AG20443 (cell line): ENCODE data around the gene PCCB.
"Not testable (repeated sequence)": the region's sequence is repeated elsewhere in the genome, so short reads cannot be mapped to it uniquely, and the experiment has no call there.

Experiments used
- DNase-seq: peaks from one replicate; pipeline ENCODE4 v3.0.0; 2012; ENCODE audit warnings: low spot score, mixed read lengths

The PCCB gene

DNA sequence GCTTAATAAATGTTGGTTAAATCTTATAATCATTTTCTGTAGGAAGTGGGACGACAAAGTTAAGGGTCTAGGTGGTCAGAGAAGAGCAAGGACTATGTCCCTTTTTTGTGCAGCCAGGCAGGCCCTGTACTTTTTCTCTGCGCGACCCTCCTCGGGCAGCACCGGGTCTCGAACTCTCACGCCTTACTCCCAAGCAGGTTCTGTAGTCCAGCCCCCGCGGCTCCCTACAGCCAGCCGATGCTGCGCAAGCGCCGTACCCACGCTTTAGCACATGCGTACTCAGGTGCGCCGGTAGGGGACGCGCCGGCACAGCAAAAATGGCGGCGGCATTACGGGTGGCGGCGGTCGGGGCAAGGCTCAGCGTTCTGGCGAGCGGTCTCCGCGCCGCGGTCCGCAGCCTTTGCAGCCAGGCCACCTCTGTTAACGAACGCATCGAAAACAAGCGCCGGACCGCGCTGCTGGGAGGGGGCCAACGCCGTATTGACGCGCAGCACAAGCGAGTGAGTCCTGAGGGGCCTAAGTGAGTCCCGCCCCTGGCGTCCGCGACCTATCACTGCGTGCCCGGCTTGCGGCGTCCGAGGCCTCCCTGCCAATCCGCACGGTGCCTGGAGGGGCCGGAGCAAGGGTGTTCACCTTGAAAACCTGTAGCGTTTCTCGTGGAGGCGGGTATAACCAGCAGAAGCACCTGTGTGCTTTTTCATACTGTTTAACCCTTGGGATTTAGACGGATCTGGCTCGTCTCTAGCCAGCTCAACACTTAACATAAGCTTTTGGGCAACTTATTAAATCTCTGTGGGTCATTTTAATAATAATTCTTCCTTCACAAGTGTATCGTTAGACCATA lies at the start of gene PCCB:
TSS of gene PCCB (plus strand) at position 282 of the 844 bp plus-strand sequence. CDS start at position 318, 36 bp downstream.
- peak; percentile 99 for DNase-seq

DNA sequence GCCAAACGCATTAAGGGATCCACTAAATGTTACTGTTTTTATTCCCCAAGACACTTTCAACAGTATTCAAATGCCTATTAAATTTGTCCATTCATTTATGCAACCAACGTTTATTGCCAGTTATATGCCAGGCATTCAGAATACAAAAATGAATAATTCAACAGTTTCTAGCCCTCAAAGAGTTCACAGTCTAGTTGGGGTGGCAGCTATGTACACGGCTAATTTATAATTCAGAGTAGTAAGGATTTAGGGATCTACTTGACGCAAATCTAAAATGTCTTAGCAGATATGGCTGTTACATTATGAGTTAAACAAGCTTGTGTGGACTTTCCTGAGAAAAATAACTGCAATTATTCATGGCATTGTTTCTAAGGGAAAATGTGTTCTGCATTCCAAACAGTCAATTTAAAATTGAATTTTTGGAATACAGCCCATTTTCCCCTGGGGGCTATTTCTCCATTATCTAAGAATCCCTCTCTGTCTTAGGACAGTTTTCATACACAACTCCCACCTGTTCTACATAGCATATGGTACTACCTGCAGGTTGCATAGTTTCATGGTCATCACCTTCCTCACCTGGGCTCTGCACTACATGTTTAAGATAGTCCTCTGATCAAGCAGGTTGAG lies 42.5 kb upstream of the PCCB start:
- no peak for DNase-seq

- peak; percentile 50 for DNase-seq
Measured at GRCh38 chr3:136209921-136210320, 40.2 kb upstream of the PCCB start.

GRCh38 chr3:136211547-136211946 lies 38.6 kb upstream of the PCCB start:
- DNase-seq, result no peak

DNA sequence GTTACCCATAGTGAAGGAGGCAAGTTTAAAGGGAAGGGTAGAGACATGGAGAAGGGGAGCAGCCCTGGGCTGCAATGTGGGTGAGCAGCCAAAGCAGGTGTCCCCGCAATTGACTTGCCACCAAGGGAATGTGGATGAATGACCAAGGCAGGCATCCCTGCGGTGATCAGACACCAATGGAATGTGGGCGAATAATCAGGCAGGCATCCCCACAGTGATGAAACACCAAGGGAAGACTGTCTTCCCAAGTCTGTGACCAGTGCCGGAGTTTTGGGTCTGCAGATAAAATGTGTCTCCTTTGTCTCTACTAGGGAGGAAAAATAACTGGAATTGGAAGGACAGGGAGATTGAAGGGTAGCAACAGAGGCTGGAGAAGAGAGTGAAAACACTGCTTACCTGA lies 27.4 kb upstream of the PCCB start:
- DNase-seq, result not testable (repeated sequence)

GRCh38 chr3:136232413-136232812 lies 17.7 kb upstream of the PCCB start:
- no peak for DNase-seq

- DNase-seq, result no peak
Measured at GRCh38 chr3:136235545-136235944, 14.6 kb upstream of the PCCB start.

GRCh38 chr3:136236109-136236508 lies 14.0 kb upstream of the PCCB start:
- no peak for DNase-seq

DNA sequence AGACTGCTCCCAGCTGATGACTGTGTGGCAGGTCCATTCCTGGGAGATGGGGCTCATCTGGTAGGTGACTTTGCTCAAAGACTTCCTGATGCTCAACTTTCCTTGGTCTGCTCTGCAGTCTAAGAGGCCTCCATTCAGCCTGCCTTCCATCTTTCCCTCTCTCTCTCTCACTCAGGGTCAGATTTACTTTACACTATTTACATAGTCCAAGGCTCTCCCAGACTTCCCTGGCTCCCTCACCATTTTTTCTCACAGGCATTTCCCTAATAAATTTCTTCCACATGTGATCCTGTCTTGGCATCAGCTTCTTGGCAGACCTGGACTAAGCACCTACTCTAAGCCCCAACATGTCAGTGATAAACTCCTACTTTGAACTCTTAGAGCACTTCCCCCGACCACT lies 13.0 kb upstream of the PCCB start:
- no peak for DNase-seq

DNA sequence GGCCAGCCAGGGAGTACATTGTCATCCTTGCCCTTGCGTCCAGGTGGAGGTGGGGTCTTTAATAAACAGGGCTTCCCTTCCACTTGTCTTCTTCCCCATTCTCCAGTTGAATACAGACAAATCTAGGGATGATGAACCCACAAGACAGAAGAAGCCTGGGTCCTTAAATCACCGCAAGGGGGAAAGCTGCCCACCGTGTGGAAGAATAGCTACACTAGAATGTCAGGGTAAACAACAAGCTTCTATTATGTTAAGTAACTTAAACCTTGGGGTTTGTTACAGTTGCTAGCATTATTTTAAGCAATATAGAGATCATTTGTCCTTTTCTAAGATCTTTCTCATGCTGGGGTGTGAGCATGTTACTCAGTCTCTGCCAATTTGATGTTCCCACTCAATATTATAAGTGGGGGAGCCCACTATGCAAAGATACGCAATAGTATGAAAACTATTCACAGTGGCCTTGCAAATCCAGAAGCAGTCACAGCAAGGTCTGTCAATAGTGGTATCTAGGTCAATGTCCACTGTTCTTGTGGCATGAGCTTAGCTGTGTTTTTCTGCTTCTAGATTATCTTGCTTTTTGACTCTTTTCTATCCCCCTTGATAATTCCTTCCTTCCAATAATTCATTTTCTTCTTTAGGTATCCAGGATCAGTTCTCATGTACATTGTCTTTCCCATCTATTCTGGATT lies 12.0 kb upstream of the PCCB start:
- no peak for DNase-seq

DNA sequence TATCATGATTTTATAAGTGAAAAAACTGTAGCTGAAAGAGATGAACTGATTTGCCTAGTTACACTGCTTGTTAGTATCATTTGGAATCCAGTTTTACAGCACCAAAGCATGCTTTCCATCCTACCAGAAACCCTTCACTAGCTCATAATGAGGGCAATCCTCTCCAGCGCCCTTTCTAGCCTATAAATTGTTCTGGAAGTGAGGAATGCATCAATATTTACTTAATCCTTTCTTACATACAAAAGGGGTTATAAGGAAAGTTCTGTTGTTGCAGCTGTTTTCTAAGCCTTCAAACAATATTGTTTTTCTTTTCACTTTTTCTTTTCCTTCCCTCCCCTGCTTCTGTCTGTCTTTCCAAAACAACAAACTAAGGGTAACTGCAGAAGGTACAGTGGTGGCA lies 11.0 kb upstream of the PCCB start:
- DNase-seq, result no peak

GRCh38 chr3:136245691-136246090 lies 4.4 kb upstream of the PCCB start:
- no peak for DNase-seq

GRCh38 chr3:136247436-136247835 lies 2.7 kb upstream of the PCCB start:
- DNase-seq, result no peak

- DNase-seq, result no peak
Measured at GRCh38 chr3:136247855-136248590, 2.1 kb upstream of the PCCB start.

DNA sequence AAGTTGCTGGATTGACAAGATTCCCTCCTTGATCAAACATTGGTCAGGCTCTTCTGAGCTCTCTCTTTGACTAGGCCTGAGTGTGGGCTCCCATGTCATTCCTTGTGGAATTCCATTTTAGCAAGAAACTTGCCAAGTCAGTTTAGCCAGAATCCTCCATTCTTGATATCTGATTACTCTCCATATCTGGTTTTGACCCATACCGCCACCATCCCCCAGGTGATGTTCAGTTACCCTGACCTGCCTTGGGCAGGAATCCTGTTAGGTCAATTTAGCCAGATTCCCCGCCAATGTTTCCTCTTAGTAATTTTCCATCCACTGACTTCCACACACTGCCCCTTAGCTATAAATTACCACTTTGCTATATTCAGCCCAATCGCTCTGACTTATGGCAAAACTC lies 1.0 kb upstream of the PCCB start:
- DNase-seq, result no peak

- no peak for DNase-seq
Measured at GRCh38 chr3:136249593-136249992, 547 bp upstream of the PCCB start.

DNA sequence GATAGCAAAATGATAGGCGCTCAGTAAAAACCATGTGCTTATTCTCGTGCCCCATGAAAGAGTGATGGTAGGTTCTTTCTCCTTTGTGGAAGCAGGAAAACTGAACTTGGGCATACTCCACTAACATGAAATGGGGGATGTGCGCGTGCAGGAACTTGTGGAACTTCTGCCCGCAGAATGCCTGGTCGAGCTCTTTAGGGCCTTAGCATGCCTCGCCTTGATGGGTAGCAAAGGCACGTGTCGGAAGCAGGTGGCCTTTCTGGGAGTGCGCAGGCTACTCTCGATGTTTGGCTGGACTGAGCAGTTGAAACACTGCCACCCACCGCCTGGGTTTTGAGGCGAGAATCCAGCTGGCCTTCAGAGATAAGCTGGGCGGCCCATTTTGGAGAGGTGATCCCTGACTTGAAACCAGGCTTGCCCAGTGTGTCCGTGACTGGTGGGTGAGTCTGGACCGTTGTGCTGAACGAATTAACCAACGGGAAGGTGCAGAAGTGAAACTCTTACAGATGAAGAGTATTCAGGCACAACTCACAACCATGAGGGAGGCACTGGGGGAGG lies 842 bp downstream of the PCCB start:
- peak; percentile 62 for DNase-seq

DNA sequence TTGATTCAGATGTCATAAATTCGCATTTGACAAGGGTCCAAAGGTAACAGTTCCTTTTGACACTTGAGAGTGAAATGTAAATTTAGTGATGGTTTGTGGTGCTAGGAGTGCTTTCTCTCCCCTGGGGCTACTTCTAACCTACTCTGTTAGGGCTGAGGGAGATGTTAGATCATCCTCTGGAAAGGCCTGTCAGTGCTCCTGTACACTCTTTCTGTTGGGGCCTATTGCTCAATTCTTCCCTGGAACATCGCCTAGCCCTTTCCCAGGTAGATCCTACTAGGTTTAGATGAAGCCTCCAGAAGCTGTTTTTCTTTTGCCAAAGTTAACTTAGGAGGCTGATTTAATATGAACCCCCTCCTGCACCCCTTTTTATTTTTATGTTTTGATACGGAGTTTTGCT lies 1.4 kb downstream of the PCCB start:
- DNase-seq, result no peak

- no peak for DNase-seq
Measured at GRCh38 chr3:136255672-136256406, 5.7 kb downstream of the PCCB start.

- DNase-seq, result no peak
Measured at GRCh38 chr3:136258199-136258598, 8.1 kb downstream of the PCCB start.

- no peak for DNase-seq
Measured at GRCh38 chr3:136261826-136262225, 11.7 kb downstream of the PCCB start.
